K562 (cell line): Measurements from ENCODE around the gene ANKS1A. TPM values are rescaled to one million over a fixed set of nuclear protein-coding genes. Genes with fewer than 3 reads are reported as not detected.

Experiments used
- ATAC-seq: fragments of 200-7000 bp; cut with Tn5 transposase; 3 replicates; pipeline ENCODE4 v1.9.1; 2020; ENCODE audit warnings: moderate library complexity
- BruUV-seq: library from RNA; stranded (reverse); fragments of 400-500 nt; replicated peaks from 2 replicates; lab custom pipeline; 2021; lab: Mats Ljungman, UMichigan
- CTCF ChIA-PET: fragments of 300-600 bp; formaldehyde crosslinking; extraction: SDS; loops from one replicate; lab custom pipeline; 2021; ENCODE audit warnings: low intra/inter-chr PET ratio; lab: Yijun Ruan, JAX
- POLR2A ChIA-PET: fragments of 300-600, 350-650 bp; sonication (Branson Sonifier 250); formaldehyde crosslinking; extraction: SDS; loops from one replicate; lab custom pipeline; 2021; ENCODE audit warnings: antibody characterized with exemption, inconsistent platforms; lab: Yijun Ruan, JAX
- DNase-seq, 4 experiments: peaks; one replicate each; pipeline versions ENCODE4 v3.0.0 to v3.0.0-alpha.2; 2011 to 2018; ENCODE audit warnings: low spot score in 3 of 4, mixed read lengths in 3 of 4; ENCODE audit errors: extremely low read depth in 1 of 4
- FAIRE-seq: peaks from 2 replicates; lab custom pipeline; 2011; peaks lifted over from hg19 to GRCh38; lab: Jason Lieb, UNC
- H2AFZ ChIP-seq: 2 replicates; pipeline ENCODE4 v1.6.0; 2011; ENCODE audit warnings: low read depth, low read length, control low read depth, inconsistent platforms
- H3K27ac ChIP-seq: fragments of 200-600 bp; 3 replicates; pipeline ENCODE4 v1.8.0; 2011; ENCODE audit warnings: low read depth, mild to moderate bottlenecking, control low read depth, inconsistent platforms, low read length, moderate library complexity, mixed read lengths; ENCODE audit errors: extremely low read depth
- H3K27me3 ChIP-seq, 2 experiments: fragments of 300-600 bp in 1 of 2; 2 replicates in 1 of 2; 3 replicates in 1 of 2; pipeline versions ENCODE4 v1.6.0 to v1.8.0; 2011; ENCODE audit warnings: inconsistent platforms in 2 of 2, low read length in 2 of 2, mild to moderate bottlenecking in 1 of 2, mixed read lengths in 1 of 2, moderate library complexity in 1 of 2; ENCODE audit not compliant: control insufficient read depth in 2 of 2, insufficient read depth in 2 of 2
- H3K36me3 ChIP-seq: fragments of 300-600 bp; 3 replicates; pipeline ENCODE4 v1.8.0; 2011; ENCODE audit warnings: mild to moderate bottlenecking, low read length, inconsistent platforms; ENCODE audit not compliant: control insufficient read depth, insufficient read depth
- H3K4me1 ChIP-seq, 2 experiments: fragments of 200-600 bp in 1 of 2; replicated peaks in 1 of 2; 2 replicates in 1 of 2; 3 replicates in 1 of 2; pipeline versions ENCODE4 v1.5.1 to v1.8.0; 2011; ENCODE audit warnings: inconsistent platforms in 2 of 2, low read length in 2 of 2, mild to moderate bottlenecking in 1 of 2, mixed read lengths in 1 of 2, moderate library complexity in 1 of 2; ENCODE audit not compliant: control insufficient read depth in 2 of 2, insufficient read depth in 2 of 2
- H3K4me2 ChIP-seq: 2 replicates; pipeline ENCODE4 v1.6.1; 2011; ENCODE audit warnings: low read length, control low read depth, inconsistent platforms, mixed read lengths; ENCODE audit not compliant: insufficient read depth
- H3K4me3 ChIP-seq: fragments of 200-600 bp; sonication (generic), shearing (Covaris generic); 2 replicates; pipeline ENCODE4 v1.5.1; 2016; ENCODE audit warnings: control low read depth, inconsistent platforms
- H3K79me2 ChIP-seq: fragments of 200-600 bp; 3 replicates; pipeline ENCODE4 v1.8.0; 2011; ENCODE audit warnings: low read length, inconsistent platforms; ENCODE audit not compliant: control insufficient read depth, insufficient read depth
- H3K9ac ChIP-seq, 2 experiments: 2 replicates each; pipeline versions ENCODE4 v1.6.0 to v1.6.1; 2011; ENCODE audit warnings: low read depth in 2 of 2, low read length in 2 of 2, control low read depth in 1 of 2, inconsistent platforms in 1 of 2, mild to moderate bottlenecking in 1 of 2, mixed read lengths in 1 of 2; ENCODE audit not compliant: insufficient read depth in 1 of 2
- H3K9me1 ChIP-seq: one replicate; pipeline ENCODE4 v1.6.0; 2011; ENCODE audit warnings: inconsistent platforms, mild to moderate bottlenecking, low read length, moderate library complexity; ENCODE audit not compliant: control insufficient read depth, insufficient read depth
- H3K9me3 ChIP-seq: replicated peaks from 2 replicates; pipeline ENCODE4 v1.5.1; 2011; ENCODE audit warnings: low read depth, low read length, inconsistent platforms; ENCODE audit not compliant: control insufficient read depth, insufficient read depth
- H4K20me1 ChIP-seq: replicated peaks from 2 replicates; pipeline ENCODE4 v1.6.1; 2011; ENCODE audit warnings: low read length, inconsistent platforms, mixed read lengths; ENCODE audit not compliant: control insufficient read depth, insufficient read depth
- BRF1 ChIP-seq: IDR thresholded peaks from 3 replicates; pipeline ENCODE4 v1.6.1; 2011; ENCODE audit warnings: borderline replicate concordance, mild to moderate bottlenecking; ENCODE audit not compliant: insufficient read length; ENCODE audit errors: extremely low read depth
- CEBPG ChIP-seq, 3 experiments: fragments of 200-800 bp in 1 of 3; sonication (Bioruptor generic) in 1 of 3; sonication (generic) in 1 of 3; formaldehyde crosslinking in 1 of 3; IDR thresholded peaks in 2 of 3; conservative IDR thresholded peaks in 1 of 3; 2 replicates each; pipeline versions ENCODE4 v1.6.1 to v1.8.0; 2016 to 2022; ENCODE audit warnings: missing compliant biosample characterization in 2 of 3, missing genetic modification characterization in 2 of 3, mild to moderate bottlenecking in 1 of 3, missing genetic modification reagents in 1 of 3
- DLX4 ChIP-seq: fragments of 250-450 bp; sonication (Bioruptor Pico); IDR thresholded peaks from 2 replicates; pipeline ENCODE4 v1.6.1; 2021; ENCODE audit warnings: mild to moderate bottlenecking
- DMBX1 ChIP-seq: fragments of 250-450 bp; sonication (Bioruptor Pico); IDR thresholded peaks from 2 replicates; pipeline ENCODE4 v1.8.0; 2022; ENCODE audit warnings: inconsistent platforms, mild to moderate bottlenecking, moderate library complexity, borderline replicate concordance
- PRDM10 ChIP-seq: fragments of 450-650 bp; IDR thresholded peaks from 2 replicates; pipeline ENCODE4 v1.6.1; 2018; ENCODE audit not compliant: partially characterized antibody
- PTRF ChIP-seq: fragments of 450-650 bp; IDR thresholded peaks from 2 replicates; pipeline ENCODE4 v1.6.1; 2016; ENCODE audit warnings: mild to moderate bottlenecking, missing genetic modification characterization, missing compliant biosample characterization
- USF2 ChIP-seq: sonication (generic); formaldehyde crosslinking; IDR thresholded peaks from 2 replicates; pipeline ENCODE4 v1.5.0; 2020; ENCODE audit warnings: missing genetic modification reagents
- WGBS: fragments of 100-300 bp; shearing (Covaris generic); methylation state at CpG from one replicate; pipeline ENCODE4 v1.1.6; 2016; ENCODE audit warnings: low coverage, mixed read lengths; ENCODE audit not compliant: insufficient coverage; ENCODE audit errors: missing lambda C conversion rate; 5-methylcytosine and 5-hydroxymethylcytosine counted together
- in situ Hi-C: fragments of 300-500 bp; cut with MboI; formaldehyde crosslinking; loops from 4 replicates; pipeline ENCODE4 v1.15.0; 2018; ENCODE audit warnings: inconsistent platforms, mixed read lengths
- intact Hi-C: fragments of 100-400 bp; cut with micrococcal nuclease; formaldehyde crosslinking; loops from 2 replicates; pipeline ENCODE4 v1.14.2; 2022
- polyA plus RNA-seq, 8 experiments: library from polyadenylated mRNA; depleted of rRNA in 4 of 8; stranded (reverse) in 5 of 8; unstranded in 3 of 8; fragments of >200 nt; fragmentation: Nextera tagmentation in 2 of 8; fragmentation: Illumina TruSeq in 1 of 8; extraction: Ambion mirVana in 2 of 8; extraction: Trizol in 1 of 8; gene quantifications; 2 replicates each; pipeline versions ENCODE4 v1.2.1 to v1.2.3, GENCODE V29; 2011 to 2014; ENCODE audit warnings: inconsistent platforms in 1 of 8, missing spikeins in 1 of 8
- total RNA-seq, 7 experiments: library from RNA; depleted of rRNA in 6 of 7; stranded (reverse); fragments of >200 nt in 6 of 7; fragmentation: Illumina TruSeq in 2 of 7; extraction: Trizol in 2 of 7; gene quantifications; 2 replicates each; pipeline versions ENCODE4 v1.2.1 to v1.2.3, GENCODE V29; 2011 to 2021; ENCODE audit warnings: low replicate concordance in 1 of 7

The ANKS1A gene
- total and polyA plus RNA-seq, 9 of the 15 experiments (the other 6 are each of a cell fraction or from before 2014, with no cell fraction given), result 1.1 to 13.8 (median 5.3) TPM

GRCh38 chr6:35033683-35034082, 144.6 kb downstream of the ANKS1A start (continued):
- TF ChIP-seq DLX4 (CRISPR knock-in tag) (no peak), PRDM10 (no peak), USF2 (CRISPR knock-in tag) (no peak)

- Histone ChIP-seq H3K9me3 (no peaks in the 10 kb centered on the region), H3K4me3 (no peak overlapping the region), H3K36me3 (no peaks in the 10 kb centered on the region), H3K4me2 (no peak overlapping the region), H3K27me3 (no peaks in the 10 kb centered on the region), H3K9me1 (no peaks in the 10 kb centered on the region), H3K79me2 (no peaks in the 10 kb centered on the region), H3K9ac (no peak overlapping the region; a peak in 1 of 4 replicates), H4K20me1 (no peaks in the 10 kb centered on the region), H3K27ac (no peak overlapping the region), H2AFZ (no peak overlapping the region), H3K4me1 (no peaks in the 10 kb centered on the region)
- no TSS peak for BruUV-seq
- POLR2A ChIA-PET, result interaction anchor here (1.2 to 1.6 kb wide), 2 partner anchors 11 to 23 kb away, joined by 4 to 5 read pairs; no protein-coding TSS in a partner anchor
- ATAC-seq (no peak), DNase-seq (no peak), FAIRE-seq (no peak)
- in situ Hi-C loops (no loop called here), intact Hi-C loops (no loop called here)
- CTCF ChIA-PET, result no interaction called here
- 65% methylated on average over 13 of the region's 13 CpGs for WGBS
- no peak for TF ChIP-seq PRDM10
- TF ChIP-seq BRF1, result no peak
- TF ChIP-seq DMBX1 (CRISPR knock-in tag), result no peak
- TF ChIP-seq CEBPG (CRISPR knock-in tag; IDR thresholded peaks at IDR 0.05), result no peak
- peak in 1 of 2 experiments; percentile 53; a peak in 1 of 4 replicates for TF ChIP-seq CEBPG (tag; conservative IDR thresholded peaks at IDR 0.05 in 1 of 2, IDR thresholded peaks at IDR 0.05 in 1 of 2)
- TF ChIP-seq PTRF (tag), result no peak
Observed at GRCh38 chr6:35034411-35035191, 145.5 kb downstream of the ANKS1A start.
